ENCODE measurements around the gene BAZ1B. TPM values are rescaled to one million over a fixed set of nuclear protein-coding genes. Genes with fewer than 3 reads are reported as not detected.

Gene BAZ1B
- total and polyA plus RNA-seq, 9 of the 15 experiments (the other 6 are each of a cell fraction or from before 2014, with no cell fraction given) = 15.0 to 134 (median 79.5) TPM

DNA sequence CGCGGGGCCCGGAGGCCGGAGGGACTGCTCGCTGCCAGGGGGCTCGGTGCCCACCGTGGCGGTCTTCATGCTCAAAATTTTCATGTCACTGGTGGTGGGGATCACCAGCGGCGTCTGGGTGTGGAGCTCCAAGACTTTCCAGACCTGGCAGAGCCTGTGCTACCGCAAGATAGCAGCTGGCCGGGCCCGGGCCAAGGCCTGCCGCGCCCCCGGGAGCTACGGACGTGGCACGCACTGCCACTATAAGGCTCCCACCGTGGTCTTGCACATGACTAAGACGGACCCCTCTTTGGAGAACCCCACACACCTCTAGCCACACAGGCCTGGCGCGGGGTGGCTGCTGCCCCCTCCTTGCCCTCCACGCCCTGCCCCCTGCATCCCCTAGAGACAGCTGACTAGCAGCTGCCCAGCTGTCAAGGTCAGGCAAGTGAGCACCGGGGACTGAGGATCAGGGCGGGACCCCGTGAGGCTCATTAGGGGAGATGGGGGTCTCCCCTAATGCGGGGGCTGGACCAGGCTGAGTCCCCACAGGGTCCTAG lies 86.6 kb downstream of the BAZ1B start:
- no peaks in the 10 kb centered on the region for H3K9me1 ChIP-seq (ENCODE audit: control insufficient read depth, insufficient read depth, low read length)
- no peak for ATAC-seq
- no peaks in the 10 kb centered on the region for H3K27me3 ChIP-seq (ENCODE audit: control insufficient read depth in 2 of 2, insufficient read depth in 2 of 2, low read length in 2 of 2)
- H3K4me2 ChIP-seq (ENCODE audit: insufficient read depth, low read length) = no peak overlapping the region
- H4K20me1 ChIP-seq (replicated peaks; ENCODE audit: control insufficient read depth, insufficient read depth, low read length) = peaks cover 7% of the 10 kb centered on the region; the same call in 1 of the 2 replicates
- peaks cover 17% of the 10 kb centered on the region; the same call in 1 of the 3 replicates for H3K36me3 ChIP-seq (ENCODE audit: control insufficient read depth, insufficient read depth, low read length)
- ChIA-PET CTCF (ENCODE audit: low intra/inter-chr PET ratio) (no interaction called here), POLR2A (interaction anchor here (0.6 kb wide), 1 partner anchor 11 kb away, joined by 4 read pairs; no protein-coding TSS in a partner anchor)
- no peak for FAIRE-seq
- H3K9ac ChIP-seq (ENCODE audit: insufficient read depth in 1 of 2, low read depth in 2 of 2, low read length in 2 of 2) = no peak overlapping the region
- in situ Hi-C loops (cut with MboI) = loop anchor here (25.0 kb wide), 1 partner anchor 1952 kb away; the partner anchor contains the start of gene TRIM73
- intact Hi-C loops (cut with micrococcal nuclease) = loop anchor here (5.0 kb wide), 2 partner anchors 93 to 113 kb away; no protein-coding TSS in a partner anchor
- H3K27ac ChIP-seq (ENCODE audit: extremely low read depth, low read depth, low read length) = no peak overlapping the region
- no peak overlapping the region for H3K4me3 ChIP-seq
- BruUV-seq (replicated peaks) = no TSS peak
- WGBS (ENCODE audit: insufficient coverage, low coverage, missing lambda C conversion rate) = 72% methylated on average over 28 of the region's 28 CpGs
- H2AFZ ChIP-seq (ENCODE audit: low read depth, low read length) = no peak overlapping the region
- no peaks in the 10 kb centered on the region for H3K9me3 ChIP-seq (replicated peaks; ENCODE audit: control insufficient read depth, insufficient read depth, low read depth, low read length)
- no peaks in the 10 kb centered on the region for H3K79me2 ChIP-seq (ENCODE audit: control insufficient read depth, insufficient read depth, low read length)
- DNase-seq (ENCODE audit: extremely low read depth in 1 of 4, low spot score in 3 of 4) = no peak
- peaks cover 0 to 47% of the 10 kb centered on the region in 2 experiments; a peak in 2 of 5 replicates for H3K4me1 ChIP-seq (replicated peaks in 1 of 2; ENCODE audit: control insufficient read depth in 2 of 2, insufficient read depth in 2 of 2, low read length in 2 of 2)
- TF ChIP-seq, protein P1, sequence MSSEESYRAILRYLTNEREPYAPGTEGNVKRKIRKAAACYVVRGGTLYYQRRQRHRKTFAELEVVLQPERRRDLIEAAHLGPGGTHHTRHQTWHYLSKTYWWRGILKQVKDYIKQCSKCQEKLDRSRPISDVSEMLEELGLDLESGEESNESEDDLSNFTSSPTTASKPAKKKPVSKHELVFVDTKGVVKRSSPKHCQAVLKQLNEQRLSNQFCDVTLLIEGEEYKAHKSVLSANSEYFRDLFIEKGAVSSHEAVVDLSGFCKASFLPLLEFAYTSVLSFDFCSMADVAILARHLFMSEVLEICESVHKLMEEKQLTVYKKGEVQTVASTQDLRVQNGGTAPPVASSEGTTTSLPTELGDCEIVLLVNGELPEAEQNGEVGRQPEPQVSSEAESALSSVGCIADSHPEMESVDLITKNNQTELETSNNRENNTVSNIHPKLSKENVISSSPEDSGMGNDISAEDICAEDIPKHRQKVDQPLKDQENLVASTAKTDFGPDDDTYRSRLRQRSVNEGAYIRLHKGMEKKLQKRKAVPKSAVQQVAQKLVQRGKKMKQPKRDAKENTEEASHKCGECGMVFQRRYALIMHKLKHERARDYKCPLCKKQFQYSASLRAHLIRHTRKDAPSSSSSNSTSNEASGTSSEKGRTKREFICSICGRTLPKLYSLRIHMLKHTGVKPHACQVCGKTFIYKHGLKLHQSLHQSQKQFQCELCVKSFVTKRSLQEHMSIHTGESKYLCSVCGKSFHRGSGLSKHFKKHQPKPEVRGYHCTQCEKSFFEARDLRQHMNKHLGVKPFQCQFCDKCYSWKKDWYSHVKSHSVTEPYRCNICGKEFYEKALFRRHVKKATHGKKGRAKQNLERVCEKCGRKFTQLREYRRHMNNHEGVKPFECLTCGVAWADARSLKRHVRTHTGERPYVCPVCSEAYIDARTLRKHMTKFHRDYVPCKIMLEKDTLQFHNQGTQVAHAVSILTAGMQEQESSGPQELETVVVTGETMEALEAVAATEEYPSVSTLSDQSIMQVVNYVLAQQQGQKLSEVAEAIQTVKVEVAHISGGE (CRISPR knock-in tag; IDR thresholded peaks at IDR 0.05) = no peak
- TF ChIP-seq, protein P2, sequence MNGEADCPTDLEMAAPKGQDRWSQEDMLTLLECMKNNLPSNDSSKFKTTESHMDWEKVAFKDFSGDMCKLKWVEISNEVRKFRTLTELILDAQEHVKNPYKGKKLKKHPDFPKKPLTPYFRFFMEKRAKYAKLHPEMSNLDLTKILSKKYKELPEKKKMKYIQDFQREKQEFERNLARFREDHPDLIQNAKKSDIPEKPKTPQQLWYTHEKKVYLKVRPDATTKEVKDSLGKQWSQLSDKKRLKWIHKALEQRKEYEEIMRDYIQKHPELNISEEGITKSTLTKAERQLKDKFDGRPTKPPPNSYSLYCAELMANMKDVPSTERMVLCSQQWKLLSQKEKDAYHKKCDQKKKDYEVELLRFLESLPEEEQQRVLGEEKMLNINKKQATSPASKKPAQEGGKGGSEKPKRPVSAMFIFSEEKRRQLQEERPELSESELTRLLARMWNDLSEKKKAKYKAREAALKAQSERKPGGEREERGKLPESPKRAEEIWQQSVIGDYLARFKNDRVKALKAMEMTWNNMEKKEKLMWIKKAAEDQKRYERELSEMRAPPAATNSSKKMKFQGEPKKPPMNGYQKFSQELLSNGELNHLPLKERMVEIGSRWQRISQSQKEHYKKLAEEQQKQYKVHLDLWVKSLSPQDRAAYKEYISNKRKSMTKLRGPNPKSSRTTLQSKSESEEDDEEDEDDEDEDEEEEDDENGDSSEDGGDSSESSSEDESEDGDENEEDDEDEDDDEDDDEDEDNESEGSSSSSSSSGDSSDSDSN (IDR thresholded peaks at IDR 0.05; ENCODE audit: borderline replicate concordance in 1 of 2, low read depth in 2 of 2, low read length in 2 of 2) = no peak
- TF ChIP-seq SMARCB1 (IDR thresholded peaks at IDR 0.05; ENCODE audit: insufficient read length, low read depth) (no peak), BACH1 (tag; IDR thresholded peaks at IDR 0.05) (no peak), TGIF2 (CRISPR knock-in tag; IDR thresholded peaks at IDR 0.05) (no peak), RFX7 (CRISPR knock-in tag; IDR thresholded peaks at IDR 0.05) (no peak), JUNB (CRISPR knock-in tag; conservative IDR thresholded peaks at IDR 0.05) (no peak), FOSL1 (tag; conservative IDR thresholded peaks at IDR 0.05) (no peak), BCL6 (CRISPR knock-in tag; IDR thresholded peaks at IDR 0.05) (no peak), NELFE (IDR thresholded peaks at IDR 0.05; ENCODE audit: insufficient read depth, insufficient read length) (no peak), ZNF444 (CRISPR knock-in tag; IDR thresholded peaks at IDR 0.05) (no peak)
- TF ChIP-seq, protein P3, sequence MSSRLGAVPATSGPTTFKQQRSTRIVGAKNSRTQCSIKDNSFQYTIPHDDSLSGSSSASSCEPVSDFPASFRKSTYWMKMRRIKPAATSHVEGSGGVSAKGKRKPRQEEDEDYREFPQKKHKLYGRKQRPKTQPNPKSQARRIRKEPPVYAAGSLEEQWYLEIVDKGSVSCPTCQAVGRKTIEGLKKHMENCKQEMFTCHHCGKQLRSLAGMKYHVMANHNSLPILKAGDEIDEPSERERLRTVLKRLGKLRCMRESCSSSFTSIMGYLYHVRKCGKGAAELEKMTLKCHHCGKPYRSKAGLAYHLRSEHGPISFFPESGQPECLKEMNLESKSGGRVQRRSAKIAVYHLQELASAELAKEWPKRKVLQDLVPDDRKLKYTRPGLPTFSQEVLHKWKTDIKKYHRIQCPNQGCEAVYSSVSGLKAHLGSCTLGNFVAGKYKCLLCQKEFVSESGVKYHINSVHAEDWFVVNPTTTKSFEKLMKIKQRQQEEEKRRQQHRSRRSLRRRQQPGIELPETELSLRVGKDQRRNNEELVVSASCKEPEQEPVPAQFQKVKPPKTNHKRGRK (tag; IDR thresholded peaks at IDR 0.05) = no peak
- TF ChIP-seq, protein P4, sequence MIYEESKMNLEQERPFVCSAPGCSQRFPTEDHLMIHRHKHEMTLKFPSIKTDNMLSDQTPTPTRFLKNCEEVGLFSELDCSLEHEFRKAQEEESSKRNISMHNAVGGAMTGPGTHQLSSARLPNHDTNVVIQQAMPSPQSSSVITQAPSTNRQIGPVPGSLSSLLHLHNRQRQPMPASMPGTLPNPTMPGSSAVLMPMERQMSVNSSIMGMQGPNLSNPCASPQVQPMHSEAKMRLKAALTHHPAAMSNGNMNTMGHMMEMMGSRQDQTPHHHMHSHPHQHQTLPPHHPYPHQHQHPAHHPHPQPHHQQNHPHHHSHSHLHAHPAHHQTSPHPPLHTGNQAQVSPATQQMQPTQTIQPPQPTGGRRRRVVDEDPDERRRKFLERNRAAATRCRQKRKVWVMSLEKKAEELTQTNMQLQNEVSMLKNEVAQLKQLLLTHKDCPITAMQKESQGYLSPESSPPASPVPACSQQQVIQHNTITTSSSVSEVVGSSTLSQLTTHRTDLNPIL (CRISPR knock-in tag; IDR thresholded peaks at IDR 0.05) = no peak
